ENCODE data around the gene TMEM154.

DNA sequence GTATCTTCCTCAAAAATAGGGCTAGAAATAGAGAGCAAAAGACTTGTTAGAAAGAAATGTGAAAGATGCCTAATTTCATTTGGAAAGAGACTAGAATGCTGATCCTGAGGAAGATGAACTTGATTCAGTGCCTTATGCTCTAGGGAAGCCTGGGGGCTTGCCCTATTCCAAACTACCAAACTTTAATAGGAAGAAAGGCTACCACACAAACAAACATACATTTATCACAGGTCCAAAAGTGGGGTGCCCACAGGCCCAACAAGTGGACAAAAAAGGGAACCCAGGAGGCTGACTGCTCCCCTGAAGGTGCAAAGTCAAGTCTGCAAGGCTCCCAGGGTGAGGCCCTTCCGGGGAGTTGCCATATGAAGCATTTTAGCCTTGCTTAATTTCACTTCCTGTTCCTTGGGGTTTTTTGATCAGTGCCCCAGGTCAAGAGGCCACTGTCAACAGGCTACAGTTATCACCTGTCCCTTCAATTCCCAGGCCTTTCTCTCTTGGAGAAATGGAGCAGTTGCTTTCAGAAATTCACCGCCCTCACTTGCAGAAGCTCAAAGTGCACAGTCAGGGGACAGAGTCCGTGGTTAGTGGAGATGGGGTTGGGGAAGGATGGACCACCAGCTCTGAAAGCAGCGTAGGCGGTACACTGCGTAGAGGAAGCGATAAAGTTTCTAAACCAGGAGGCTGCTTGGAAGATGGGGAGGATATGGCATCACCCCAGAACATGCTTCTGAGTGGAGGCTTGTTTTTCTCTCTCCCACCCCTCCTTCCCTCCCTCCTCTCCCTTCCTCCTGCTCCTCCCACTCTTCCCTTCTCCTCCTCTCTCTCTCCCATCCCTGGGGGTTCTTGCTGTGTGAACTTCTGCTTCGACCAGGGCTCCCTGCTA, 36.4 kb downstream of the TMEM154 start:
- TF ChIP-seq, protein P1, sequence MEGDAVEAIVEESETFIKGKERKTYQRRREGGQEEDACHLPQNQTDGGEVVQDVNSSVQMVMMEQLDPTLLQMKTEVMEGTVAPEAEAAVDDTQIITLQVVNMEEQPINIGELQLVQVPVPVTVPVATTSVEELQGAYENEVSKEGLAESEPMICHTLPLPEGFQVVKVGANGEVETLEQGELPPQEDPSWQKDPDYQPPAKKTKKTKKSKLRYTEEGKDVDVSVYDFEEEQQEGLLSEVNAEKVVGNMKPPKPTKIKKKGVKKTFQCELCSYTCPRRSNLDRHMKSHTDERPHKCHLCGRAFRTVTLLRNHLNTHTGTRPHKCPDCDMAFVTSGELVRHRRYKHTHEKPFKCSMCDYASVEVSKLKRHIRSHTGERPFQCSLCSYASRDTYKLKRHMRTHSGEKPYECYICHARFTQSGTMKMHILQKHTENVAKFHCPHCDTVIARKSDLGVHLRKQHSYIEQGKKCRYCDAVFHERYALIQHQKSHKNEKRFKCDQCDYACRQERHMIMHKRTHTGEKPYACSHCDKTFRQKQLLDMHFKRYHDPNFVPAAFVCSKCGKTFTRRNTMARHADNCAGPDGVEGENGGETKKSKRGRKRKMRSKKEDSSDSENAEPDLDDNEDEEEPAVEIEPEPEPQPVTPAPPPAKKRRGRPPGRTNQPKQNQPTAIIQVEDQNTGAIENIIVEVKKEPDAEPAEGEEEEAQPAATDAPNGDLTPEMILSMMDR (IDR thresholded peaks at IDR 0.05): no peak
- TF ChIP-seq POLR2A (IDR thresholded peaks at IDR 0.05) (no peak), EP300 (IDR thresholded peaks at IDR 0.05) (no peak)

All from sigmoid colon (tissue), 4 donors.